Left ventricle myocardium inferior (tissue), 1 donor: ENCODE measurements around the gene MRPL10. TPM values are rescaled to one million over a fixed set of nuclear protein-coding genes. Genes with fewer than 3 reads are reported as not detected.

ENCODE experiments used
- DNase-seq: peaks from one replicate; pipeline ENCODE4 v3.0.0-alpha.2; 2020
- H3K27ac ChIP-seq: fragments of 200-600 bp; replicated peaks from 2 replicates; pipeline ENCODE4 v1.8.0; 2021
- H3K27me3 ChIP-seq: fragments of 200-600 bp; 2 replicates; pipeline ENCODE4 v1.8.0; 2021; ENCODE audit warnings: low read depth
- H3K36me3 ChIP-seq: fragments of 200-600 bp; 2 replicates; pipeline ENCODE4 v1.8.0; 2021
- H3K4me1 ChIP-seq: fragments of 200-600 bp; 2 replicates; pipeline ENCODE4 v1.8.0; 2021
- H3K4me3 ChIP-seq: fragments of 200-600 bp; 2 replicates; pipeline ENCODE4 v1.8.0; 2021; ENCODE audit warnings: mild to moderate bottlenecking, moderate library complexity
- H3K9me3 ChIP-seq: fragments of 200-600 bp; replicated peaks from 2 replicates; pipeline ENCODE4 v1.8.0; 2021
- CTCF ChIP-seq: fragments of 200-600 bp; IDR thresholded peaks from 2 replicates; pipeline ENCODE4 v1.8.0; 2021; ENCODE audit warnings: antibody characterized with exemption, mild to moderate bottlenecking, borderline replicate concordance
- intact Hi-C: fragments of 100-400 bp; cut with micrococcal nuclease; formaldehyde crosslinking; loops from one replicate; pipeline ENCODE4 v1.11.0; 2022
- total RNA-seq: library from RNA; stranded (reverse); fragmentation: NEBNext Ultra II Directional; extraction: Animal tissue kit (Norgen Biotek cat#: 25700); gene quantifications from one replicate; pipeline ENCODE4 v1.2.1, GENCODE V29; 2021
- donor health status: DM: no; HTN: yes; CAD: no; lungs with severe emphysema.

MRPL10 gene
- total RNA-seq, 1 donor from 2014 or later = 60.5 TPM

- H3K27ac ChIP-seq = no peak overlapping the region
- H3K9me3 ChIP-seq = no peaks in the 10 kb centered on the region
- peaks cover 6% of the 10 kb centered on the region for H3K4me1 ChIP-seq
- DNase-seq = no peak
- no peak for TF ChIP-seq CTCF
- intact Hi-C loops = no loop called here
- no peak overlapping the region for H3K4me3 ChIP-seq
- peaks cover 96% of the 10 kb centered on the region for H3K27me3 ChIP-seq
- no peaks in the 10 kb centered on the region for H3K36me3 ChIP-seq
Measured at GRCh38 chr17:47856830-47857229, 25.5 kb upstream of the MRPL10 start.

- Histone ChIP-seq H3K4me1 (peaks cover 17% of the 10 kb centered on the region), H3K27ac (no peak overlapping the region), H3K4me3 (no peak overlapping the region), H3K9me3 (no peaks in the 10 kb centered on the region), H3K27me3 (peaks cover 96% of the 10 kb centered on the region), H3K36me3 (no peaks in the 10 kb centered on the region)
- no peak for TF ChIP-seq CTCF
- intact Hi-C loops = no loop called here
- no peak for DNase-seq
Measured at GRCh38 chr17:47855737-47856136, 24.4 kb upstream of the MRPL10 start.

DNA sequence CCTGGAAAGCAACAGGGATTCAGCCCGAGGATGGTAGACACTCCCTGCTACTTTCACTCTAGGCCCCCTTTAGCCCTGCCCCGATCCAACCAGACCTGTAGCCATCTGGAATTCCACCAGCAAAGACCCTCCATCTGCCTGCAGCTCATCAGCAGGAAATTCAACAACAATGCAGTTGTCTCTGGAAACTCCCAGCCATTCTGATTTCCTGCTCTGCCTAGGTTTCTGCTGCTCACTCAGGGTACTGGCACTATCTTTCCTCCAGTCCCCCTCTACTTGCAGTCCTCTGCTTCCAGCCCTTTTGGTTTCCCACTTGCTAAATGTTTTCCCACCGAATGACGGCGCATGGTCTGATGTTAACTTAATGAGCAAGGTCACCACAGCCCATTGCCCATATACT is 22.3 kb upstream of the MRPL10 start:
- Histone ChIP-seq H3K9me3 (no peaks in the 10 kb centered on the region), H3K27ac (no peak overlapping the region), H3K4me1 (peaks cover 22% of the 10 kb centered on the region), H3K27me3 (peaks cover 97% of the 10 kb centered on the region), H3K36me3 (no peaks in the 10 kb centered on the region), H3K4me3 (no peak overlapping the region)
- no peak for TF ChIP-seq CTCF
- no peak for DNase-seq
- intact Hi-C loops = no loop called here

- peaks cover 26% of the 10 kb centered on the region for H3K4me1 ChIP-seq
- H3K27ac ChIP-seq = no peak overlapping the region
- H3K9me3 ChIP-seq = no peaks in the 10 kb centered on the region
- H3K27me3 ChIP-seq = peaks cover 100% of the 10 kb centered on the region
- no peak for TF ChIP-seq CTCF
- no peaks in the 10 kb centered on the region for H3K36me3 ChIP-seq
- no peak overlapping the region for H3K4me3 ChIP-seq
- DNase-seq = no peak
- intact Hi-C loops = no loop called here
Measured at GRCh38 chr17:47852113-47852949, 21.0 kb upstream of the MRPL10 start.

DNA sequence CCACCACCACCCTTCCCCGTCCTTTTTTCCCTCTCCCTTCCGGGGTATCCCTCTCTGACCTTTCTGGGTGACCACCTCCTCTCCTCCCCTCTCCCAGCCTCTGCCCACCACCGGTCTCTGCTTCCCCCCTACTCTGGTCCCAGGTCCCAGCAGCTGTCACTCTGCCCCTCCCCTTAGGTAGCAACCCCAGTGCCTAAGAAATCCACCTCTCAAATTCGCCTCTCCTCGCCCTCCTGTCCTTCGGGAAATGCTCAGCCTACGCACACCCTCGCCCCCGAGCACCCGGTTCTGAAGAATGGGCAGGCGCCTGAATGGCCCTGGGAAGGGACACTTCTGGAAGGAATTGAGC is 20.4 kb upstream of the MRPL10 start:
- DNase-seq = no peak
- no peak for TF ChIP-seq CTCF
- Histone ChIP-seq H3K4me1 (peaks cover 30% of the 10 kb centered on the region), H3K4me3 (no peak overlapping the region), H3K27ac (no peak overlapping the region), H3K36me3 (no peaks in the 10 kb centered on the region), H3K9me3 (no peaks in the 10 kb centered on the region), H3K27me3 (peaks cover 100% of the 10 kb centered on the region)
- intact Hi-C loops = no loop called here
